GM12892 (cell line): ENCODE data around the gene TXLNG.
"Not testable (repeated sequence)": the region's sequence is repeated elsewhere in the genome, so short reads cannot be mapped to it uniquely, and the experiment has no call there.

ENCODE experiments used
- POLR2AphosphoS5 ChIP-seq: IDR thresholded peaks from 2 replicates; pipeline ENCODE4 v1.6.1; 2011; ENCODE audit warnings: low read depth, low read length, control low read depth
- TAF1 ChIP-seq: IDR thresholded peaks from 2 replicates; pipeline ENCODE4 v1.6.1; 2011; ENCODE audit warnings: low read depth, mild to moderate bottlenecking, control low read depth, low read length, borderline replicate concordance

GRCh38 chrX:16779815-16780214 lies 6.5 kb upstream of the TXLNG start:
- not testable (repeated sequence) for TF ChIP-seq POLR2AphosphoS5, TAF1
